Thymus (tissue), 11 donors: ENCODE results near the gene HPGD. TPM values are rescaled to one million over a fixed set of nuclear protein-coding genes. Genes with fewer than 3 reads are reported as not detected.

Experiments used
- DNase-seq, 9 donors: peaks; one replicate each; pipeline ENCODE4 v3.0.0-alpha.2; 2013; ENCODE audit warnings: low spot score in 9 of 9, low read depth in 6 of 9, missing footprints in 1 of 9
- H3K27ac ChIP-seq, 2 donors: one replicate each; pipeline ENCODE4 v1.5.1; 2013; ENCODE audit warnings: control low read depth in 1 of 2, low read depth in 1 of 2, low read length in 1 of 2, mild to moderate bottlenecking in 1 of 2, moderate library complexity in 1 of 2
- H3K27me3 ChIP-seq, 2 donors: one replicate each; pipeline ENCODE4 v1.5.1; 2013; ENCODE audit warnings: low read length in 1 of 2; ENCODE audit not compliant: control insufficient read depth in 2 of 2, insufficient read depth in 1 of 2
- H3K36me3 ChIP-seq, 2 donors: one replicate each; pipeline ENCODE4 v1.5.1; 2013; ENCODE audit warnings: low read length in 1 of 2, mild to moderate bottlenecking in 1 of 2, moderate library complexity in 1 of 2; ENCODE audit not compliant: control insufficient read depth in 2 of 2, insufficient read depth in 2 of 2
- H3K4me1 ChIP-seq, 2 donors: one replicate each; pipeline ENCODE4 v1.5.1; 2013; ENCODE audit warnings: low read length in 2 of 2; ENCODE audit not compliant: control insufficient read depth in 2 of 2, insufficient read depth in 2 of 2
- H3K4me3 ChIP-seq, 2 donors: one replicate each; pipeline ENCODE4 v1.5.1; 2013; ENCODE audit warnings: low read length in 2 of 2, control low read depth in 1 of 2, mild to moderate bottlenecking in 1 of 2
- H3K9me3 ChIP-seq, 2 donors: one replicate each; pipeline ENCODE4 v1.5.1; 2013; ENCODE audit warnings: low read length in 1 of 2, mild to moderate bottlenecking in 1 of 2; ENCODE audit not compliant: control insufficient read depth in 2 of 2, insufficient read depth in 1 of 2
- WGBS: extraction: QIAGEN DNeasy Blood & Tissue Kit; methylation state at CpG from one replicate; pipeline ENCODE4 v1.1.7; 2013; 5-methylcytosine and 5-hydroxymethylcytosine counted together
- polyA plus RNA-seq: library from polyadenylated mRNA; stranded (reverse); fragments of 200-250 nt; gene quantifications from one replicate; pipeline ENCODE4 v1.2.3, GENCODE V29; 2013
- total RNA-seq: library from RNA; stranded (reverse); fragments of 120-200 nt; gene quantifications from one replicate; pipeline ENCODE4 v1.2.4, GENCODE V29; 2013
- donor health status: healthy.

Gene HPGD
- total and polyA plus RNA-seq, 2 donors, result 24.7 to 51.6 TPM

DNA sequence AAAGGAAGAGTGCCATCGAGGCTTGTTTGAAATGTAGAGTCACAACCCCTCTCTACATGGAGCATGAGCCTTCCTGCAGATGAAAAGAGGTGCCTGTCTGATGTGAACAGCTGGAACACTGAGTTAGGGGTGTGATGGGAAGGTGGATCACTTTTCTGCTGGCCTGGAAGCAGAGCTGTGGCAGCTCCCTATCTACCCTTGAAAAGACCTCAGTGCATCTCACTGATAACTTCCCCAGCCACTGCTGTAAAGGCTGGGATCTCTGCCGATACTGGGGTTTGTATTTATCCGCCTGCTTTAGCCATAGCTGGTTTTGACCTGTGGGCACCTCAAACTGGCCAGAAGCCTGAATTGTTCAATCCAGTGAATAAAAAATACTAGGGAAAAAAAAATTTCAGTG, 46.8 kb downstream of the HPGD start:
- Histone ChIP-seq H3K27ac (no peak overlapping the region), H3K9me3 (no peaks in the 10 kb centered on the region), H3K36me3 (no peaks in the 10 kb centered on the region), H3K27me3 (no peaks in the 10 kb centered on the region), H3K4me1 (no peaks in the 10 kb centered on the region), H3K4me3 (no peak overlapping the region)
- 94% methylated on average over 3 of the region's 3 CpGs for WGBS
- DNase-seq, result no peak

DNA sequence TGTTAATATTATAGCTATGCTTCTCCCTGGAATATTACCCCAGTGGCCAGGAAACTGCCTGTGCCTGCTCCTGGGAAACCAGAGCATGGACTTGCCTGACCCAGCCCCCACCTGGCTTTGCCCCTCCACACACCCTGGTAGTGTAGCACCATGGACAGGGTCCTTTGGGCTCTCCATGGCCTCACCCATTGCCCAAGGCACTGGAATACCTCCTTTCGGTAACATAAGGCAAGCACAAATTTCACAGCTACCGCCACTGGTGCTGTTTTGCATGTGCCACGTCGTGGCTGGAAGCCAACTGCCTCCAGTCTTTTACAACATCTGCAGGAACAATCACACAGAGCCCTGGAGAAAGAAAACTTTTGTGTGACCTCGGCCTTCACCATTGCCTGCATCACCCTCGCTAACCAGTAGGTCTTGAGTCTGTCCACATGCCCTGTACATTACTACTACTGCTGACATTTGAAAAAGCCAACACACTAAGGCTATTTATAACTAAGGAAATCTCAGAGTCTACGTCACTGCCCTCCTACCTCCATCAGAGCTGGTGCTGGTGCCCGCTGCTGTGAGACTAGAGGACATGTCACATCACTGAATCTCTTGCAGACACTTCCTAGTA, 47.7 kb downstream of the HPGD start:
- H3K27ac ChIP-seq, result no peak overlapping the region
- DNase-seq, result no peak
- H3K9me3 ChIP-seq, result no peaks in the 10 kb centered on the region
- H3K27me3 ChIP-seq, result no peaks in the 10 kb centered on the region
- H3K4me3 ChIP-seq, result no peak overlapping the region
- WGBS, result 90% methylated on average over 8 of the region's 8 CpGs
- H3K36me3 ChIP-seq, result no peaks in the 10 kb centered on the region
- no peaks in the 10 kb centered on the region for H3K4me1 ChIP-seq

DNA sequence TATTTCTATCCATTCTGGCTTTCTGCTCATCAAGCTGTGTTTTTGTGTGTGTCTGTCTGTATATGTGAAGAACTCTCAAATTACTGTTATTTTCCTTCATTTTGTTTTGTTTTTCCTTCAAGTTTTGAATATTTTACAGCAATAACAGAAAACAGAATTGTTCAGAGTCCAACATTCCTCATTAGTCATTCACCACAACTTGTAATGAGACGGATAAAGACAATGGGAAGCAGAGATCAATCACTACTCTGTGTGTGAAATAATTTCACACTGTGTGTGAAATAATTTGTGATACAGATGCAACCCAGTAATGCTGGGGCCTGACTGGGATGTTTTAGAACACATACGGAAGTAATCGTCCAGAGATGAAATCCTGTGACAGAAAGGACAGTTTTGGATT, 55.2 kb downstream of the HPGD start:
- Histone ChIP-seq H3K9me3 (no peaks in the 10 kb centered on the region), H3K27me3 (no peaks in the 10 kb centered on the region), H3K27ac (no peak overlapping the region), H3K4me3 (no peak overlapping the region), H3K36me3 (no peaks in the 10 kb centered on the region), H3K4me1 (no peaks in the 10 kb centered on the region)
- 97% methylated on average over 3 of the region's 3 CpGs for WGBS
- DNase-seq, result no peak

DNA sequence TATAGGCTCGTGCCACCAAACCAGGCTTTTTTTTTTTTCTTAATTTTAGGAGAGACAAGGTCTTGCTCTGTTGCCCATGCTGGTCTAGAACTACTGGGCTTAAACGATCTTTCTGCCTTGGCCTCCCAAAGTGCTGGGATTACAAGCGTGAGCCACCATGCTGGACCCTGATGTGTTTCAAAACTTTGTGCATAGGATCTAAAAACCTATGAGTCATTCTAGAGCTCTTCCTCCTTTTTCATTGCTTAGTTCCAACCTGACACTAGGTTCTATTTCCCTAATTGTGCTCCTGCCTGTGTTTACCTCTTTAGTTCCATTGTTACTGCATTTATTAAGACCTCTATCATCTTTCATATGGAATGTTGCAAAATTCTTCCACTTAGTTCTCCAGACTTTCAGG, 57.3 kb downstream of the HPGD start:
- 98% methylated on average over 3 of the region's 3 CpGs for WGBS
- Histone ChIP-seq H3K4me3 (no peak overlapping the region), H3K27me3 (no peaks in the 10 kb centered on the region), H3K27ac (no peak overlapping the region), H3K9me3 (no peaks in the 10 kb centered on the region), H3K4me1 (no peaks in the 10 kb centered on the region), H3K36me3 (no peaks in the 10 kb centered on the region)
- no peak for DNase-seq

DNA sequence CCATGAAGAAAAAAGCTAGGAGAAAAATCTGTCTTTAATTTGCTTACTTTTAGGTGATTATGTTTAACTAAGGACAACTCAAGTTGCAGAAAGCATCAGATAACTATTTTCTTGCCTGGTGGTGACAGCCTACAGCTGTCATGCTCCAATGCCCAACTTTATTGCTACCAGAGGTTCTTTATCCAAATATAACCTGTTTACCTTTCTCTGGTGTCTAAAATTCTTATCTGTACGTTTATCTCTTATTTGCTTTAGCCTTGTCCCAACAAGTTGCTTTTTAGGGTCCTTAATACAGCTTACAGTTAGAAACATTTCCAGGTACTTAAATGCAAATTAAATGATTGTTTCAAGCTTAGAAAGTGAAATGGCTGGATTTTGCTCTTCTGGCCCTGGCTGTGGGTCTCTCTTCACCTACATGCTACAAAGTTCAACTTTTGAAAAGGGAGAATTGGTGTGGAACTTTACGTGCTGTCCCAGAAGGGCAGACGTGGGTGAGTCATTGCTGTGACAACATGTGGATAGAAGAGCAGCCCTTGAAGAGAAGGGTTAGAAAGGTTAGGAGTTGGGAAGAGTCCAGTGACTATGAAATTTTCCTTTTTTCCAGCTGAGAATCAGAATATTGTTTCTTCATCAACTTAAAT, 60.7 kb downstream of the HPGD start:
- Histone ChIP-seq H3K4me1 (no peaks in the 10 kb centered on the region), H3K27me3 (no peaks in the 10 kb centered on the region), H3K9me3 (no peaks in the 10 kb centered on the region), H3K27ac (no peak overlapping the region), H3K36me3 (no peaks in the 10 kb centered on the region), H3K4me3 (no peak overlapping the region)
- 87% methylated on average over 3 of the region's 3 CpGs for WGBS
- DNase-seq, result no peak

DNA sequence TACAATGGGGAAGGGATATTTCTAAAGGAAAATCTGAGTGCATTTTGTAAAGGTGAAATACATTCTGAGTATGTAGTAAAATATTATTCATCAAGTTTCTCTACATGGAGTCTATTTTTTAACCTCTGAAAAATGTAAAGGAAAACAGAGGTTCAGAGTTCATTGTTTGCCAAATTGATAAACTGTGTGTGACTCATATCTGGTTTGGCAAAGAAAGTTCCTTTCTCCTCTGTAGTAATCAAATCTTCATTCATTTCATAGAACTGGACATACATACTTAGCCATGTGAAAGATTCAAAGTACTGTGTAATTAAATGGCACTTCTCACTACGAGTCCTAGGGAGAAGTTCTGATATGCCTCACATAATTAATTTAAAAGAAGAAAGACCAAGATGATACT, 61.6 kb downstream of the HPGD start:
- Histone ChIP-seq H3K36me3 (no peaks in the 10 kb centered on the region), H3K27me3 (no peaks in the 10 kb centered on the region), H3K4me1 (no peaks in the 10 kb centered on the region), H3K4me3 (no peak overlapping the region), H3K9me3 (no peaks in the 10 kb centered on the region), H3K27ac (no peak overlapping the region)
- 86% methylated on average over 1 of the region's 1 CpG for WGBS
- DNase-seq, result no peak

DNA sequence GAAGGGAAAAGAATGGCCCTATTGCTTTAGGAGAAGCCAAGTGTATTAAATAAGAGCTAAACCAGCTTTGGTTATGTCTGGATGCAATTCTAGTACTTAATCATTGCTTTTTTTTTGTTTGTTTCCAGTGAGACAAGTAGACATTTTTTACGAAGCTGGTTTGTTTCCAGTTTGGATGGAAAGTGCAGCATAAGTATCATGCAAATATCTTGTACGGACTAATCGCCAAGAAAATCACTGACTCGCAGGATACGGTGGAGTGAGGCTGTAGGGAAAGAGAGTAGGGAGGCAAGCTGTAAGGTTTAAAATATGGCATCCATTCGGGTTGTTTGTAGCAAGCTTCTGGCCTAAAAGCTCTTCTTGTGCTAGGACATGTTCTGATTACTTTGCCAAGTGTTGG, 64.8 kb downstream of the HPGD start:
- WGBS, result 95% methylated on average over 6 of the region's 6 CpGs
- no peak overlapping the region for H3K4me3 ChIP-seq
- no peak overlapping the region for H3K27ac ChIP-seq
- no peaks in the 10 kb centered on the region for H3K4me1 ChIP-seq
- no peak for DNase-seq
- no peaks in the 10 kb centered on the region for H3K9me3 ChIP-seq
- H3K27me3 ChIP-seq, result no peaks in the 10 kb centered on the region
- no peaks in the 10 kb centered on the region for H3K36me3 ChIP-seq

DNA sequence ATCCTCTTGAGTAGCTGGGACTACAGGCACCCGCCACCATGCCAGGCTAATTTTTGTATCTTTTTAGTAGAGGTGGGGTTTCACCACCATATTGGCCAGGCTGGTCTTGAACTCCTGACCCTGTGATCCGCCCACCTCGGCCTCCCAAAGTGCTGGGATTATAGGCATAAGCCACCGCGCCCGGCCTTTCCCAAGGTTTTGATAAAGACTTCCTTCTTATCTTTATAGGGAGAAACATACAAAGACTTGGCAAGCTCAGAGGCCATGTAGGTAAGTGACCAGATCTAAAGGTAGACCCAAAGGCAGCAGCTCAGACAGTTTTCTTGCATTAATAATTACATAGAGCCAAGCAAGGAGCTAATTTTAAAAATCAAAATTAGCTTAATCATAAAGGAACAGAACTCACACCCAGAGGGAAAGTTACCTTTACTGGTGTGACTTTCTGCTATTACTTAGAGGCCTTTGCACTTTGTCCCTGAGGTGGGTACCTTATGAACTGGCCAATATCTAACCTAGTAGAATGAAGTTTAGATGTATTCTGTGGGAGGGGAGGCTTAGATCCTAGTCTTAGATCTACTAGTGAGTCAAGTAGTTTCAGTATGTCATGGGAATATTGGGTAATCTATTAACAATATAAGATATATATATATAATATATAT, 67.3 kb downstream of the HPGD start:
- 97% methylated on average over 6 of the region's 6 CpGs for WGBS
- Histone ChIP-seq H3K27ac (no peak overlapping the region), H3K9me3 (no peaks in the 10 kb centered on the region), H3K36me3 (no peaks in the 10 kb centered on the region), H3K4me3 (no peak overlapping the region), H3K4me1 (no peaks in the 10 kb centered on the region), H3K27me3 (no peaks in the 10 kb centered on the region)
- DNase-seq, result no peak

DNA sequence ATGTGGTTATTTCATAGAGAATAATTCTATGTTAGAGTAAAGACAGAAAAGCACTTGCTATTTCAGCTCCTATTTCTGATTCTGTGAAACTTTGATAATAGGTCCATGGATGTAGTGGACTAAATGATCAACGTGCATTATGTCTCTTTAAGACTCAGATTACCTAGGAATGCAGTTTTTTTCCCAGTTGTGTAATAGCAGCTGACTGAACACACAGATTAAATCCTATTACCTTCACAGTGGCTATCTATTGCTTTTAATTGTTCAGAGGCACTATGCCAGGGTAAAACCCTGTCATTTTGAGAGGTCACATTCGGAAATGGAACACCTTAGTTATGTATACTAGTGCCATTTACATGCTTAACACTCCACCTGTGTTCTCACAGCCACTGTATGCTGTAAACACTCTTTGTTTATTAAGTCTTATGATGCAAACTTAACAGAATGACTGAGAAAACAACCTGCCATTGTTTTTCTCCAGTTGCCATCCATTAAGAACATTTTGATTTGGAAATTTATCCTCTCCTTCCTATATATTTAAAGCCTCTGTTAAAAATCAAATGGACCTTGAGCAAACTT, 70.5 kb downstream of the HPGD start:
- H3K27me3 ChIP-seq, result no peaks in the 10 kb centered on the region
- no peaks in the 10 kb centered on the region for H3K36me3 ChIP-seq
- H3K4me3 ChIP-seq, result no peak overlapping the region
- no peaks in the 10 kb centered on the region for H3K4me1 ChIP-seq
- H3K27ac ChIP-seq, result no peak overlapping the region
- H3K9me3 ChIP-seq, result no peaks in the 10 kb centered on the region
- 90% methylated on average over 2 of the region's 2 CpGs for WGBS
- DNase-seq, result no peak
